ENCODE measurements around the gene ENAH.
"Not testable (repeated sequence)": the region's sequence is repeated elsewhere in the genome, so short reads cannot be mapped to it uniquely, and the experiment has no call there.

ENAH gene

DNA sequence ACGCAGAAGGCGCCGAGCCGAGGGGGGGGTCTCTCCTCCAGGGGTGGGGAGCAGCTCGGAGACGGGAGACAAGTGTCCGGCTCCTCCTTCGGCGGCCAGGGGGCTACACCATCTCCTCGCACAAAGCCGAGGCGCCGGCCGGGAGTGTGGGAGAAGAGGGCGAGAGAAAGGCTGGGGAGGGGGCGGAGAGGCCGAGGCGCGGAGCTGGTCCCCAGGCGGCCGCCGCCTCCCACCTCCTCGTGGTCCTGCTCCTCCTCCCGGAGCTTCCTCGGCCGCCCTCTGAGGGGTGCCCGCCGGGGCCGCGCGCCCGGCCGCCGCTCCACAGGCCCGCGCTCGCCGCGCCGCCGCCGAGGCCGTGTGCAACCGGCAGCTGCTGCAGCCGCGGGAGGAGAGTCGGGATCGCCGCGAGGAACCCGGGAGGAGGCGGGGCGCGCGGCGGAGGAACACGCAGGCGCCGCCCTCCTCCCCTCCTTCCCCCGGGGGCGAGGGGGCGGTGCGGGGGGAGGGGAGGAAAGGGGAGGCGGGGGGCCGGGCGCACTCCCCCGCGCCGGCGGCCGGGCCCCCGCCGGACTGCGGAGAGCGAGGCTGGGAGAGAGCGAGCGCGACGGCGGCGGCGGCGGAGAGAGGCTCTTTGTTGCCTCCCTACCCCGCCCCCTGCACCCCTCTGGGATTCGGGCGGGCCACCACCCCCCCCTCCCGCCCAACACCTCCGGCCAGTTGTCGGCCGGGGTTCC lies at the start of gene ENAH:
Gene ENAH (minus strand): TSS at position 395 of the 734 bp plus-strand sequence. CDS start 433 bp downstream, outside the sequence.
- DNase-seq (ENCODE audit: low read depth in 2 of 2, low spot score in 1 of 2), result no peak

DNA sequence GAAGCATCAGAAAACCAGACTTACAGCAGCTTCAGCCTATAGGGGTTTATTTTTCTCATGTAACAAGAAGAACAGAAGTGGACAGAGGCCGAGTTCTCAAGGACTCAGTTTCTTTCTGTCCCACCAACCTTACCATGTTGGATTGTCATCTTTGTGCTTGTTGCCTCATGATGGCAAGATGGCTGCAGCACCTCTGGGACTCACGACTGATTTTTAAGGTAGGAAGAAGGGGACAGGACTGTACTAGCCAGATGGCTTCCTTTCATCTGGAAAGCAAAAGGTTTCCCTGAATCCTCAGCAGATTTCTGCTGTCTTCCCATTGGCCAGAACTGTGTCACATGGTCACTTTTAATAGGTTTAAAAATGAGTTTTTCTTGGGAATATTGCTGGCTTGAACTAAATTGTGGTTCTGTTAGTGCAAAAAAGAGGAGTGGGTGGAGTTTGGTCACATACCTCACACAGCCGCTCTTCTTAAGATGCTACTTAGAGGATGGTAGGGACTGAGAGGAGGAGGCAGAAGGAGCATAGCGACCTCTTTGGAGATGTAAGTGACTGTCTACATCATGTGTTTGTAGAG lies 48.1 kb upstream of the ENAH start:
- no peak for DNase-seq (ENCODE audit: low read depth in 2 of 2, low spot score in 1 of 2)

- DNase-seq (ENCODE audit: low read depth in 2 of 2, low spot score in 1 of 2), result no peak
Measured at GRCh38 chr1:225700164-225700821, 47.4 kb upstream of the ENAH start.

GRCh38 chr1:225699336-225699735 lies 46.4 kb upstream of the ENAH start:
- no peak for DNase-seq (ENCODE audit: low read depth in 2 of 2, low spot score in 1 of 2)

- DNase-seq (ENCODE audit: low read depth in 2 of 2, low spot score in 1 of 2), result not testable (repeated sequence)
Measured at GRCh38 chr1:225698194-225698593, 45.3 kb upstream of the ENAH start.

DNA sequence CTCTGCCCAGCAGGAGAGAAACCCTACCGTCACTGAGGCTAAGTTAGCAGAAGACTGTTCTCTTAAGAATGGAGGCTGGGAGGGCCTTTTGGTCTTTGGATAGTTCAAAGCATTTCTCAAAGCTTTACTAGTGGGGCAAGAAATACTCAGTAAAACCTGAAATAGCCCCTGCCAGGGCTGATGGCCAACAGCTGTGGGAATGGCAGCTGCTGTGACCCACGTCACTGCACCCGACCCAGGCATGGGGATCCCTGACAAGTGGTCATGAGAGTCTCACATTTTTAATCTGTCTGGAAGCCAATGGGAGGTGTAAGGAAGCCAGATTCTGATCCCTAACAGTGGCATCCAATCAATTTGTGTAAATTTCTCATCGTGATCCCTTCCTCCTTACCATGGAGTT lies 44.5 kb upstream of the ENAH start:
- DNase-seq (ENCODE audit: low read depth in 2 of 2, low spot score in 1 of 2), result no peak

DNA sequence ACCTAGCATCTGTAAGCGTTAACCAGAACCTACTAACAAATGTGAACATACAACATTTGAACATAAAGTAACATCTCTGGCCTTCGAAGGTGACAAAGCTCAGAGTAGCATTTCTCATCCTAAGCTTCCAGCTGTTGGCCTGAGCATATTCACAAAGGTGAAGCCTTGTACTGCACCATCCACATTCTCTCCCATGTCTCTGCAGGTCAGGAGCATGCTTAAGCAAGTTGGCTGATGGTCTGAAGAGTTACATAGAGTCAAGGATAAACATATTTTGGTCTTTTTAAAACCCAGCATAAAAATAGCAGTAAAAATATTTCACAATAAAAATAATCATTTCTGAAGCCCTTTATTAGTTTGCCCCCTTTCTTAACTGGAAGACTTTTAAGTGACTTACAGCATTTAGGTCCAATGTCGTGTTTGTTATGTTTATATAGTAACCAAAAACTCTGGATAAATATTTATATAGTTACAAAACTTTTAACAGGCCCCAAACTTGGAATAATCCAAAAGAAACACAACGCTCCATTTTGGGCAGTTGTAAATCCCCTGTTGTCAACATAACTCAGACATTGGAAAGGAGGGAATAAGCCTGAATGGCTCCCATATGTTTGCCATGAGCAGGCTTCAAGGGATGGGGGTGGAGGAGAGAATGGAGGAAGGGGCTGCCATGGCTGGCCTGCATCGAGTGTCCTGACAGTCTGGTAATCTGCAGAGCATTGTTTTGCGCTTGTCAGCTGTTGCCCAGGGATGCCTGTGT lies 42.8 kb upstream of the ENAH start:
- no peak for DNase-seq (ENCODE audit: low read depth in 2 of 2, low spot score in 1 of 2)

GRCh38 chr1:225694151-225694603 lies 41.3 kb upstream of the ENAH start:
- no peak for DNase-seq (ENCODE audit: low read depth in 2 of 2, low spot score in 1 of 2)

GRCh38 chr1:225693697-225694096 lies 40.8 kb upstream of the ENAH start:
- DNase-seq (ENCODE audit: low read depth in 2 of 2, low spot score in 1 of 2), result not testable (repeated sequence)

GRCh38 chr1:225693085-225693696 lies 40.3 kb upstream of the ENAH start:
- no peak for DNase-seq (ENCODE audit: low read depth in 2 of 2, low spot score in 1 of 2)

GRCh38 chr1:225692517-225692879 lies 39.6 kb upstream of the ENAH start:
- no peak for DNase-seq (ENCODE audit: low read depth in 2 of 2, low spot score in 1 of 2)

DNA sequence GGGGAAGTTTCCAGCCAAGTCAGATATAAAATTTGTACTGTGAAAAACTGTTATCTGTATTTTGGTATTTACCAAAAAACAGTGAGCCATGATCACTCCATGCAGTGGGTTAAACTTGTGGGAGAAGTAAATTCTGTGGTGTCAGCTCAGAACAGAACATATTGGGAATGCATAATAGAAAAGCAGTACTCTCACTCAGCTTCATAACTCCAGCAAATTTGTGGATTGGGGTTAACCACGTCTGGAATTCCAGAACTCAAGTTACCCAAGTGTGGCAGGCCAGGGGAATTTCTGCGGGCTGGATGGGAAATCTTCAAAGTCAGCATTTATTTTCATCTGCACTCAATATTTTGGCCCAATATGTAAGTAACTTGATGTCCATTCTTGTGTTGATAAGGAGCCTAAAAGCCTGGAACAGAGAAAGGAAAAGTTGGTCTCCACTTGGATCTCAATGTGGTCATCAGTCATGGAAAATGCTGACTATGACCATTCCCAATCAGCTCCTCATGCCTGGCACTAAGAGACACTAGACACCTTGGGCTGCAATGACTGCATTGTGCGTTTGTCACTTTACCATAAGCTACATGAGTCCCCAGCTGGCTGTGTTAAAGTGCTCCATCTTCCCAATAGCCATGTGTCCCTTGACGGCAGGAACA lies 39.1 kb upstream of the ENAH start:
- no peak for DNase-seq (ENCODE audit: low read depth in 2 of 2, low spot score in 1 of 2)

DNA sequence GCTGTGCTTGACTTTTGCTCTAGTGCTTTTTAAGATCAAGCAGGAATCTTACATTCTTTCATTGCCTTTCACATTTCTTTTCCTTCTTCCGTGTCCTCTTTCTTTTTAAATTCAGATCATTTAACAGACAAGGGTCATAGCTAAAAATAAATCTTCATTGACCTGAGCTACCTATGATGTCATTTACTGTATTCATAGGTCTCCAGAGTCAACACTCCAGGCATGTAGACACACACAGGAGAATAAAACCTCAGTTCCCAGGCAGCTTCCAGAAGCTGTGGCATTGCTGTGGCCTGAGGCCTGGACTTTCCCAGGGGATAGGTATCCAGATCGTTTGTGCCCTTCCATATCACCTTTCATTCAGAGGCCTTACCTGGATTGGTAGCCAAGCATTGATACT lies 38.5 kb upstream of the ENAH start:
- no peak for DNase-seq (ENCODE audit: low read depth in 2 of 2, low spot score in 1 of 2)

DNA sequence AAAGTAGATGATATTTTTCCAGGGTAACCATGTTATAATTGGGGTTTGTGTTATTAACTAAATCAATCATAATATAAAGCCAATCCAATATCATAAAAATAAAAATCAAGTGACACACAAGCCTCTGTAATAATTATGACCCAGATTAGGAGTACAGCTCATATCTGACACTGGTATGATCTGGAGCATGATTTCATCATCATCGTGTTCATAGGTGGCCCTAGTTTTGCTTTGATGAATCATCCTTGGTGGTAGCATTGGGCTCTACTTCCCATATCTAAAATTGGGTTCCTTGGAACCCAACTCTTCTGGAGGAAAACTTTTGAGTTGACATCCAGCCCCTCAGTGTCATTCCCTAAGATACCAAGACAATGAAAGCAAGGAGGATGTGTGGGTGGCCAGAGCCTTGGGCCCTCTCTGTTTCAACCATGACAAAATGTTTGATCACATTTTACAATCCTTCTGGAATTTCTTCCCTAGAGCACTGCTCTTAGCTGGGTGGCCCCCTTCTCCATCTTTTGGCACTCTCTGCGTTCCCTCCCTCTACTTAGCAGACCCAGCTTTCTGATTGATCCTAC lies 37.0 kb upstream of the ENAH start:
- DNase-seq (ENCODE audit: low read depth in 2 of 2, low spot score in 1 of 2), result no peak

DNA sequence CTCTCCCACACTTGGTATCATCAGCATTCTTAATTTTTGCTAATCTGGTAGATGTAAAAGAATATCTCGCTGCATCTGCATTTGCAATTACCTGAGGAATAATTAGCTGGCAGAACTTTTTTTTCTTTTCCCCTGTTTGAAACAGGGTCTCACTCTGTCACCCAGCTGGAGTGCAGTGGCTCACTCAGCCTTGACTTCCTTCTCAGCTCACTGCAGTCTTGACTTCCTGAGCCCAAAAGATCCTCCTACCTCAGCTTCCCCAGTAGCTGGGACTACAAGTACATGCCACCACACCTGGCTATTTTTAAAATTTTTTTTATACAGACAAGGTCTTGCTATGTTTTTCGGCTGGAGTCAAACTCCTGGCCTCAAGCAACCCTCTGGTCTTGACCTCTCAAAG lies 35.4 kb upstream of the ENAH start:
- no peak for DNase-seq (ENCODE audit: low read depth in 2 of 2, low spot score in 1 of 2)

- no peak for DNase-seq (ENCODE audit: low read depth in 2 of 2, low spot score in 1 of 2)
Measured at GRCh38 chr1:225685476-225686176, 32.7 kb upstream of the ENAH start.

GRCh38 chr1:225684741-225685140 lies 31.8 kb upstream of the ENAH start:
- DNase-seq (ENCODE audit: low read depth in 2 of 2, low spot score in 1 of 2), result no peak

DNA sequence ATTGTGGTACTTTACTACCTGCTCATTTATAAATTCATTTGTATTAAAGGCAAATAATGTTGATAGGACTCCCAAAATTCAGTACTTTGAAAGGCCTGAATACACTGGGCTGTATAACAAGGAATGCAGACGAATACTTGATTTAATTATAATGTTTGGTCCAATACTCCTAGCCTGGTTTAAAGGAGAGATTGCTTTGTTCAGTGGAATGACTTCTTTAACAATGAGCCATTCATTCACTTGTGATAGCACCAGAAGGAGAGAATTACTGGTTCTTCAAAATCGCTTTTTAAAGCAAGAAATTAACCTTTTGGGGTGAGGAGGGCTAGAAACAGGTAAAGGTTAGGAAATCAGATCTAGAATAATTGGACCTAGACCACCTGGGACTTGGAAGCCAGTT lies 28.3 kb upstream of the ENAH start:
- no peak for DNase-seq (ENCODE audit: low read depth in 2 of 2, low spot score in 1 of 2)

GRCh38 chr1:225678545-225678944 lies 25.6 kb upstream of the ENAH start:
- no peak for DNase-seq (ENCODE audit: low read depth in 2 of 2, low spot score in 1 of 2)
